ENCODE data around the gene ZNF761.
"Not testable (repeated sequence)": the region's sequence is repeated elsewhere in the genome, so short reads cannot be mapped to it uniquely, and the experiment has no call there.

The ZNF761 gene

GRCh38 chr19:53431399-53432087 lies at the start of gene ZNF761:
ZNF761 (plus strand) TSS chr19:53431984; CDS start chr19:53447269, 15,285 bp downstream.
- DNase-seq = peak; percentile 98

GRCh38 chr19:53388168-53388567 lies 43.6 kb upstream of the ZNF761 start:
- DNase-seq = no peak

- no peak for DNase-seq
Measured at GRCh38 chr19:53388904-53389303, 42.9 kb upstream of the ZNF761 start.

- DNase-seq = no peak
Measured at GRCh38 chr19:53389571-53389970, 42.2 kb upstream of the ZNF761 start.

GRCh38 chr19:53389978-53390377 lies 41.8 kb upstream of the ZNF761 start:
- DNase-seq = no peak

- DNase-seq = no peak
Measured at GRCh38 chr19:53394522-53394973, 37.2 kb upstream of the ZNF761 start.

- DNase-seq = peak; percentile 98
Measured at GRCh38 chr19:53394974-53395839, 36.6 kb upstream of the ZNF761 start, which contains the start of gene ZNF765. ZNF765 (plus strand) TSS chr19:53395149; CDS start chr19:53398016, 2,867 bp downstream.

- not testable (repeated sequence) for DNase-seq
Measured at GRCh38 chr19:53395840-53396524, 35.8 kb upstream of the ZNF761 start.

GRCh38 chr19:53396525-53396868 lies 35.3 kb upstream of the ZNF761 start:
- no peak for DNase-seq

- not testable (repeated sequence) for DNase-seq
Measured at GRCh38 chr19:53397918-53398317, 33.9 kb upstream of the ZNF761 start.

GRCh38 chr19:53409505-53410204 lies 22.1 kb upstream of the ZNF761 start:
- DNase-seq = no peak

- not testable (repeated sequence) for DNase-seq
Measured at GRCh38 chr19:53420520-53421315, 11.1 kb upstream of the ZNF761 start.

GRCh38 chr19:53422551-53422950 lies 9.2 kb upstream of the ZNF761 start:
- no peak for DNase-seq

- not testable (repeated sequence) for DNase-seq
Measured at GRCh38 chr19:53423074-53423473, 8.7 kb upstream of the ZNF761 start.

- not testable (repeated sequence) for DNase-seq
Measured at GRCh38 chr19:53423680-53424079, 8.1 kb upstream of the ZNF761 start.

- peak; percentile 77 for DNase-seq
Measured at GRCh38 chr19:53424968-53425597, 6.7 kb upstream of the ZNF761 start.

- DNase-seq = peak; percentile 66
Measured at GRCh38 chr19:53432088-53432661, 391 bp downstream of the ZNF761 start.

GRCh38 chr19:53443809-53444208 lies 12.0 kb downstream of the ZNF761 start:
- DNase-seq = not testable (repeated sequence)

GRCh38 chr19:53447196-53447595 lies 15.4 kb downstream of the ZNF761 start:
- not testable (repeated sequence) for DNase-seq

GRCh38 chr19:53455828-53456227 lies 24.0 kb downstream of the ZNF761 start:
- no peak for DNase-seq

Data from activated CD8-positive, alpha-beta memory T cell treated with anti-CD3 and anti-CD28 coated beads, Interleukin-2, amount 50 U/mL, for 48 hours (primary cell).